ENCODE measurements around the gene GOLM1. TPM values are rescaled to one million over a fixed set of nuclear protein-coding genes. Genes with fewer than 3 reads are reported as not detected.

Gene GOLM1
- total and polyA plus RNA-seq, 2 donors (not counting 1 experiment from before 2014, with no cell fraction given): 0.54 TPM; not detected in 1

DNA sequence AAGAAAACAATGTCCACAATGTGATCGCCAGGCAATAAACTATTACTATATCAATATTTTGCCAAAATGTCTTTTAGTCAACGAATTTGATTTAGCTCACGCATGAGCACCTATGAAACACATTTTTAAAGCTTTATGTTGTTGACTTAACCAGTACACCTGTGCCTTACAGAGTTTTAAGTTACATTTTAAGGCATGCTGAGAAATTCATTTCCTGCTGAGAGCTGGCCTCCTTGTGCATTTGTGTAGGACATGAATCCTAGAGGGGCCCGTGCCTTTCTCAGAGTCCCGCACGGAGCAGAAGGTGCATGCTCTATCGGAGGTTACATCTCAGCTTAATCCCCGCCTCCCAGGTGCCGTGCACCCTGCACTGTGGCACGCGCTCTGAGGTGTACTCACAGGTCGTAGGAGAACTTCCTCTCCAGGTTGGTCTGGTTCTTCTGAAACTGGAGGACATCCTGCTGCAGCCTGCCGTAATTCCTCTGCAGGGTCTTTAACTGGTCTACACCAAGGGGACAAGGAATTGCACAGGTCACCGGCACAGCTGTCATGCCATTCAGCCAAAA, 53.2 kb downstream of the GOLM1 start:
- H3K4me3 ChIP-seq (ENCODE audit: control extremely low read depth in 1 of 5, extremely low read depth in 1 of 5, insufficient read depth in 1 of 5, low read depth in 2 of 5, low read length in 4 of 5): no peak overlapping the region
- H2AFZ ChIP-seq (ENCODE audit: insufficient read depth, low read depth, low read length, poor library complexity, severe bottlenecking): no peak overlapping the region
- intact Hi-C loops (cut with micrococcal nuclease): no loop called here
- DNase-seq (no peak), ATAC-seq (ENCODE audit: low read depth) (no peak)
- no peaks in the 10 kb centered on the region for H4K20me1 ChIP-seq (ENCODE audit: control insufficient read depth, insufficient read depth, low read length, poor library complexity, severe bottlenecking)
- no peaks in the 10 kb centered on the region for H3K36me3 ChIP-seq (replicated peaks in 1 of 2; ENCODE audit: control extremely low read depth in 1 of 2, control insufficient read depth in 1 of 2, extremely low read depth in 1 of 2, insufficient read depth in 2 of 2, low read length in 1 of 2)
- Mint-ChIP-seq H3K4me3 (no peak overlapping the region), H3K4me1 (no peaks in the 10 kb centered on the region), H3K27me3 (no peaks in the 10 kb centered on the region), H3K27ac (no peak overlapping the region), H3K9me3 (ENCODE audit: insufficient read depth) (peaks cover 2% of the 10 kb centered on the region)
- no peak overlapping the region for H3K4me2 ChIP-seq (replicated peaks; ENCODE audit: low read depth, low read length, poor library complexity, severe bottlenecking)
- POLR2A ChIA-PET: no interaction called here
- H3K9ac ChIP-seq (ENCODE audit: low read length): no peak overlapping the region
- H3K27ac ChIP-seq (ENCODE audit: low read length in 2 of 2): no peak overlapping the region
- TF ChIP-seq CTCF (IDR thresholded peaks at IDR 0.05) (no peak), EZH2 (IDR thresholded peaks at IDR 0.05; ENCODE audit: borderline replicate concordance, insufficient read depth, low read depth, low read length, poor library complexity, severe bottlenecking) (no peak)
- H3K27me3 ChIP-seq (replicated peaks in 1 of 4; ENCODE audit: control extremely low read depth in 1 of 4, control insufficient read depth in 3 of 4, insufficient read depth in 4 of 4, low read length in 3 of 4): no peaks in the 10 kb centered on the region
- CTCF ChIA-PET: interaction anchor here (0.6 kb wide), 1 partner anchor 238 kb away, joined by 4 read pairs; no protein-coding TSS in a partner anchor
- H3K4me1 ChIP-seq (ENCODE audit: control insufficient read depth in 2 of 2, insufficient read depth in 2 of 2, low read length in 2 of 2): no peaks in the 10 kb centered on the region
- no peaks in the 10 kb centered on the region for H3K79me2 ChIP-seq (ENCODE audit: control insufficient read depth, insufficient read depth, low read length)
- 92% methylated on average over 9 of the region's 14 CpGs for WGBS (ENCODE audit: insufficient coverage)
- H3K9me3 ChIP-seq (ENCODE audit: control extremely low read depth in 1 of 3, control insufficient read depth in 2 of 3, insufficient read depth in 1 of 3, low read length in 2 of 3): peaks cover 0 to 6% (median 0%) of the 10 kb centered on the region in 3 donors

DNA sequence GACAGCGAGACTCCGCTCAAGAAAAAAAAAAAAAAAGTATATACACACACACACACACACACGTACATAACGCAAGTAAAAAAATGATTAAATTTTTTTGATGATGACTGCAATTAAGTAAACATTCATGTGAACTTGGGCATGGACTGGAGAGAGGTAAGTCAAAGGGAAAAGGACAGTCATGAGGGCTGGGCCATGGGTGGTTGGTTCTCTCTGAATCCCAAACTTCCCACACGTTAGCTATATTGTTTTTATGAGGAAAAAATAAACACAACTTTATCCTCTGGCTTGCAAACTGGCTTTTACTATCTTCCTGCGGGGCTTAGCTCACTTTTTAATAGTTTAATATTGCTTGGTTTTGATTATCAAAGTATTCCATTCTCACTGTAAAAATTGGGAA, 53.7 kb downstream of the GOLM1 start:
- ChIA-PET CTCF (interaction anchor here (0.6 kb wide), 1 partner anchor 238 kb away, joined by 4 read pairs; no protein-coding TSS in a partner anchor), POLR2A (no interaction called here)
- WGBS (ENCODE audit: insufficient coverage): no CpG with 5 or more reads among the region's 6 CpGs
- intact Hi-C loops (cut with micrococcal nuclease): no loop called here
- Mint-ChIP-seq H3K4me1 (no peaks in the 10 kb centered on the region), H3K27ac (no peak overlapping the region), H3K27me3 (no peaks in the 10 kb centered on the region), H3K9me3 (ENCODE audit: insufficient read depth) (peaks cover 2% of the 10 kb centered on the region), H3K4me3 (no peak overlapping the region)
- Histone ChIP-seq H3K9me3 (ENCODE audit: control extremely low read depth in 1 of 3, control insufficient read depth in 2 of 3, insufficient read depth in 1 of 3, low read length in 2 of 3) (peaks cover 0 to 6% (median 0%) of the 10 kb centered on the region in 3 donors), H3K36me3 (replicated peaks in 1 of 2; ENCODE audit: control extremely low read depth in 1 of 2, control insufficient read depth in 1 of 2, extremely low read depth in 1 of 2, insufficient read depth in 2 of 2, low read length in 1 of 2) (no peaks in the 10 kb centered on the region), H3K27me3 (replicated peaks in 1 of 4; ENCODE audit: control extremely low read depth in 1 of 4, control insufficient read depth in 3 of 4, insufficient read depth in 4 of 4, low read length in 3 of 4) (no peaks in the 10 kb centered on the region), H4K20me1 (ENCODE audit: control insufficient read depth, insufficient read depth, low read length, poor library complexity, severe bottlenecking) (no peaks in the 10 kb centered on the region), H3K9ac (ENCODE audit: low read length) (no peak overlapping the region), H3K79me2 (ENCODE audit: control insufficient read depth, insufficient read depth, low read length) (no peaks in the 10 kb centered on the region), H3K4me1 (ENCODE audit: control insufficient read depth in 2 of 2, insufficient read depth in 2 of 2, low read length in 2 of 2) (no peaks in the 10 kb centered on the region), H3K27ac (ENCODE audit: low read length in 2 of 2) (no peak overlapping the region), H3K4me3 (ENCODE audit: control extremely low read depth in 1 of 5, extremely low read depth in 1 of 5, insufficient read depth in 1 of 5, low read depth in 2 of 5, low read length in 4 of 5) (no peak overlapping the region), H3K4me2 (replicated peaks; ENCODE audit: low read depth, low read length, poor library complexity, severe bottlenecking) (no peak overlapping the region), H2AFZ (ENCODE audit: insufficient read depth, low read depth, low read length, poor library complexity, severe bottlenecking) (no peak overlapping the region)
- TF ChIP-seq EZH2 (IDR thresholded peaks at IDR 0.05; ENCODE audit: borderline replicate concordance, insufficient read depth, low read depth, low read length, poor library complexity, severe bottlenecking) (no peak), CTCF (IDR thresholded peaks at IDR 0.05) (no peak)
- DNase-seq (no peak), ATAC-seq (ENCODE audit: low read depth) (no peak)
